Lung (tissue), 12 donors: Measurements from ENCODE around the gene TBCE. TPM values are rescaled to one million over a fixed set of nuclear protein-coding genes. Genes with fewer than 3 reads are reported as not detected.

Source experiments
- ATAC-seq: fragments of 200-7000 bp; cut with Tn5 transposase; one replicate; pipeline ENCODE4 v1.9.1; 2020; ENCODE audit warnings: moderate number of reproducible peaks; ENCODE audit not compliant: insufficient read depth, low FRiP score
- DNase-seq, 3 donors: peaks; one replicate each; pipeline ENCODE4 v3.0.0-alpha.2; 2013 to 2017
- H3K27ac ChIP-seq, 2 donors: one replicate each; pipeline ENCODE4 v1.5.1; 2013; ENCODE audit warnings: mild to moderate bottlenecking in 2 of 2, moderate library complexity in 2 of 2, control low read depth in 1 of 2, inconsistent platforms in 1 of 2, low read depth in 1 of 2, low read length in 1 of 2
- H3K27me3 ChIP-seq, 3 donors: one replicate each; pipeline ENCODE4 v1.5.1; 2013; ENCODE audit warnings: low read length in 2 of 3; ENCODE audit not compliant: control insufficient read depth in 3 of 3, insufficient read depth in 3 of 3
- H3K36me3 ChIP-seq, 4 donors: one replicate each; pipeline ENCODE4 v1.5.1; 2013; ENCODE audit warnings: low read length in 4 of 4, mild to moderate bottlenecking in 1 of 4, moderate library complexity in 1 of 4; ENCODE audit not compliant: control insufficient read depth in 4 of 4, insufficient read depth in 4 of 4
- H3K4me1 ChIP-seq, 5 donors: one replicate each; pipeline ENCODE4 v1.5.1; 2013; ENCODE audit warnings: low read length in 5 of 5, mild to moderate bottlenecking in 2 of 5, moderate library complexity in 1 of 5; ENCODE audit not compliant: control insufficient read depth in 5 of 5, insufficient read depth in 5 of 5
- H3K4me3 ChIP-seq: one replicate; pipeline ENCODE4 v1.5.1; 2013; ENCODE audit warnings: mild to moderate bottlenecking, control low read depth, moderate library complexity
- H3K9ac ChIP-seq, 2 donors: one replicate each; pipeline ENCODE4 v1.5.1; 2013; ENCODE audit warnings: low read length in 2 of 2, control low read depth in 1 of 2; ENCODE audit not compliant: insufficient read depth in 1 of 2
- H3K9me3 ChIP-seq, 4 donors: one replicate each; pipeline ENCODE4 v1.5.1; 2013; ENCODE audit warnings: low read length in 3 of 4, mild to moderate bottlenecking in 1 of 4, moderate library complexity in 1 of 4; ENCODE audit not compliant: control insufficient read depth in 4 of 4, insufficient read depth in 3 of 4
- CTCF ChIP-seq: IDR thresholded peaks from 2 replicates; pipeline ENCODE4 v1.5.1; 2012; ENCODE audit warnings: mild to moderate bottlenecking; ENCODE audit errors: control extremely low read depth, extremely low read depth
- WGBS, 2 donors: extraction: QIAGEN DNeasy Blood & Tissue Kit; methylation state at CpG; one replicate each; pipeline ENCODE4 v1.1.7; 2013; 5-methylcytosine and 5-hydroxymethylcytosine counted together
- polyA plus RNA-seq, 2 donors: library from polyadenylated mRNA; stranded (reverse); fragments of 200-250 nt; gene quantifications; one replicate each; pipeline ENCODE4 v1.2.1, GENCODE V29; 2013
- total RNA-seq, 2 donors: library from RNA; depleted of rRNA in 1 of 2; stranded (reverse); fragments of >200 nt in 1 of 2; gene quantifications; one replicate each; pipeline ENCODE4 v1.2.1, GENCODE V29; 2014 to 2021
- donor health status: control.
- donor health status: control.
- donor health status: Bipolar disorder and iron deficiency.
- donor health status: healthy.
- donor health status: DM: yes; HTN: yes; CAD: no.

TBCE gene
- total and polyA plus RNA-seq, 4 donors, result 16.4 to 39.2 (median 28.8) TPM

- H3K4me1 ChIP-seq, result no peaks in the 10 kb centered on the region
- H3K9me3 ChIP-seq, result no peaks in the 10 kb centered on the region
- H3K4me3 ChIP-seq, result no peak overlapping the region
- H3K27ac ChIP-seq, result no peak overlapping the region
- H3K9ac ChIP-seq, result no peak overlapping the region
- H3K36me3 ChIP-seq, result peaks cover 5 to 17% (median 14%) of the 10 kb centered on the region in 4 donors
- 91 to 96% methylated on average over 3 of the region's 3 CpGs for WGBS, 2 donors
- H3K27me3 ChIP-seq, result no peaks in the 10 kb centered on the region
- no peak for TF ChIP-seq CTCF
- ATAC-seq (no peak), DNase-seq (no peak)
Measured at GRCh38 chr1:235342471-235342870, 24.8 kb upstream of the TBCE start.

- WGBS, 2 donors, result 92 to 98% methylated on average over 5 of the region's 5 CpGs
- H3K9me3 ChIP-seq, result no peaks in the 10 kb centered on the region
- no peak for TF ChIP-seq CTCF
- no peaks in the 10 kb centered on the region for H3K4me1 ChIP-seq
- no peak overlapping the region for H3K27ac ChIP-seq
- no peak overlapping the region for H3K9ac ChIP-seq
- no peak for ATAC-seq
- no peak for DNase-seq
- no peak overlapping the region for H3K4me3 ChIP-seq
- H3K27me3 ChIP-seq, result no peaks in the 10 kb centered on the region
- peaks cover 5 to 17% (median 13%) of the 10 kb centered on the region in 4 donors for H3K36me3 ChIP-seq
Measured at GRCh38 chr1:235343726-235344125, 23.5 kb upstream of the TBCE start.

GRCh38 chr1:235351441-235351840, 15.8 kb upstream of the TBCE start:
- DNase-seq, result no peak
- TF ChIP-seq CTCF, result no peak
- ATAC-seq, result no peak
- H3K27ac ChIP-seq, result no peak overlapping the region
- H3K36me3 ChIP-seq, result no peaks in the 10 kb centered on the region
- no peak overlapping the region for H3K9ac ChIP-seq
- no peak overlapping the region for H3K4me3 ChIP-seq
- H3K9me3 ChIP-seq, result no peaks in the 10 kb centered on the region
- H3K27me3 ChIP-seq, result no peaks in the 10 kb centered on the region
- WGBS, 2 donors, result 94 to 96% methylated on average over 3 of the region's 3 CpGs
- no peaks in the 10 kb centered on the region for H3K4me1 ChIP-seq

DNA sequence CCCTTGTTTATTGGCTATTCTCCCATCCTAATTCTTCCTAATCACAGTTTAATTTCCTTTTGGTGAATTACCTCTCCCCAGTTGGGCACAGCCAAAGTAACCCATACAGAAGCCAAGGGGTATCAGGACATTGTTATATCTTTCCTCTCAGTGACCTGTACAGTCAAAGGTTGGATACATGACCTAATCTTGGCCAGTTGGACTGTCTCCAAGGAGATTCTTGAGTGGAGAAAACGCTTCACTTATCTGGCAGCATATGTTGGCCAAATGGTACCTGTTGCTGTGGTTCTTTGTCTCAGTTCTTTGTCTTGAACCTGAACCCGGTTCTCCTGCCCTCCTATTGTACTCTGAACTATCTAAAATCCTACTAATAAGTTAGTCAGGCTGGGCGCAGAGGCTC, 15.3 kb upstream of the TBCE start:
- WGBS, 2 donors, result 63 to 78% methylated on average over 3 of the region's 3 CpGs
- no peaks in the 10 kb centered on the region for H3K27me3 ChIP-seq
- ATAC-seq (no peak), DNase-seq (no peak)
- no peaks in the 10 kb centered on the region for H3K36me3 ChIP-seq
- H3K9me3 ChIP-seq, result no peaks in the 10 kb centered on the region
- H3K27ac ChIP-seq, result no peak overlapping the region
- no peak overlapping the region for H3K4me3 ChIP-seq
- no peak overlapping the region for H3K9ac ChIP-seq
- no peak for TF ChIP-seq CTCF
- no peaks in the 10 kb centered on the region for H3K4me1 ChIP-seq
